Measurements from ENCODE around the gene PLIN1.

DNA sequence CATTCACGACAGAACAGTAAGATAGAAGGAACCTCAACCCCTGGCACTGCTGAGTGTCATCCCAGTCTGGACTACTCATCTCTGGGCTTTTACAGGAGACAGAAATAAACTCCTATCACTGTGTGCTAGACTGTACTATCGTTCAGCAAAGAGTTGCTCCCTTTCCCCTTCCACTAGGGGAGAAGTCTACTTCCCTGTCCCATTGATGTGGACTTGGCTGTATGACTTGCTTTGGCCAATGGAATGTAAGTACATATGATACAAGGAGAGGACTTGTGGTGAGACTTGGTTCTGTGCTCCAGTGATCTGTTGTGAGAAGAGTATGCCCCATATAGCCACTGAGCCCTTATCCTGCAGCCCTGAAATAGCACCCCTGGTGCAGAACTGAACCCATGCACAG, 18.6 kb downstream of the PLIN1 start:
- TF ChIP-seq, protein P1, sequence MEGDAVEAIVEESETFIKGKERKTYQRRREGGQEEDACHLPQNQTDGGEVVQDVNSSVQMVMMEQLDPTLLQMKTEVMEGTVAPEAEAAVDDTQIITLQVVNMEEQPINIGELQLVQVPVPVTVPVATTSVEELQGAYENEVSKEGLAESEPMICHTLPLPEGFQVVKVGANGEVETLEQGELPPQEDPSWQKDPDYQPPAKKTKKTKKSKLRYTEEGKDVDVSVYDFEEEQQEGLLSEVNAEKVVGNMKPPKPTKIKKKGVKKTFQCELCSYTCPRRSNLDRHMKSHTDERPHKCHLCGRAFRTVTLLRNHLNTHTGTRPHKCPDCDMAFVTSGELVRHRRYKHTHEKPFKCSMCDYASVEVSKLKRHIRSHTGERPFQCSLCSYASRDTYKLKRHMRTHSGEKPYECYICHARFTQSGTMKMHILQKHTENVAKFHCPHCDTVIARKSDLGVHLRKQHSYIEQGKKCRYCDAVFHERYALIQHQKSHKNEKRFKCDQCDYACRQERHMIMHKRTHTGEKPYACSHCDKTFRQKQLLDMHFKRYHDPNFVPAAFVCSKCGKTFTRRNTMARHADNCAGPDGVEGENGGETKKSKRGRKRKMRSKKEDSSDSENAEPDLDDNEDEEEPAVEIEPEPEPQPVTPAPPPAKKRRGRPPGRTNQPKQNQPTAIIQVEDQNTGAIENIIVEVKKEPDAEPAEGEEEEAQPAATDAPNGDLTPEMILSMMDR (IDR thresholded peaks at IDR 0.05): no peak
- TF ChIP-seq EZH2 (IDR thresholded peaks at IDR 0.05; ENCODE audit: borderline replicate concordance, insufficient read depth, low read depth, low read length, poor library complexity, severe bottlenecking): no peak
